ENCODE results near the gene DIPK1B. TPM values are rescaled to one million over a fixed set of nuclear protein-coding genes. Genes with fewer than 3 reads are reported as not detected.

Gene DIPK1B
- total and polyA plus RNA-seq, 10 of the 15 experiments (the other 5 are each of a cell fraction or from before 2014, with no cell fraction given) = 0.08 to 0.28 (median 0.13) TPM; not detected in 3

DNA sequence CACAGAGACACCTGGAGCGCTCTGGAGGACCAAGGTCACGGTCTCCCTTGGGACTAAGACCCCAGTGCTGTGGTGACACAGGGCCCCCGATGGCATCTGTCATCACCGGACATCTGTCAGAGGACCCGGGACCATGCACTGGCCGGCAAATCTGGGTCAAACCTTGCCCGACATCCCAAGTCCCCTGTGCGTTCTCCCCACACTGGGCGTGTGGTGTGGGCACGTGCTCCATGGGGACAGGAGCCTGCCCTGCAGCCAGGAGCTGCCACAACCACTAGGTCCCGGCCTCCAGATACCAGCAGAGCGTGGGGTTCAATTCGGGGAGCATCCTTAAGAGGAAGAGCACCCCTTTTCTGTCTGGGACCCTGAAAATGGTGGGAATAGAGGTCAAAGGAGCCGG lies 28.6 kb upstream of the DIPK1B start (continued):
- no peak for TF ChIP-seq PRDM15 (CRISPR knock-in tag; IDR thresholded peaks at IDR 0.05)

DNA sequence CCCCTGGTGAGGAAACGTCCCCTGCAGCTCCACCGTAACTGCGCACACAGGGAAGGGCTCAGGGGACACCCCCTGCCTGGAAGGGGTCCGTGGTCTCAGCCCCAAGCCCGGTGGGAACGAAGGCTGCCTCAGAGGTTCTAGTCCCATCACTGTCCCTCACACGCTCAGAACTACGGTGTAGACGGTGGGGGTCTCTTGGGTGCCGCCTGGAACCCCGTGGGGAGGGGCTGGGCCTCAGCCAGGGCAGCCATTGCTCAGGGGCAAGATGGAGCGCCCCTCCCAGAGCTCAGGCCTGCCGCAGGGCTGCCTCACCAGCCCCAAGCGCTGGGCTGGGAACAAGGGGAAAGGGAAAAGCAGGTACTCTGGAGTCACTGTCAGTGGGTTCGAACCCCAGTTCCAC lies 28.0 kb upstream of the DIPK1B start:
- DNase-seq (ENCODE audit: low read depth, low spot score) (no peak), ATAC-seq (no peak), FAIRE-seq (no peak)
- H3K79me2 ChIP-seq (ENCODE audit: control insufficient read depth, insufficient read depth, low read length) = peaks cover 7% of the 10 kb centered on the region
- SMC1A ChIA-PET (ENCODE audit: uncharacterized antibody, unreplicated experiment) = no interaction called here
- in situ Hi-C loops (cut with MboI) (no loop called here), intact Hi-C loops (cut with micrococcal nuclease; ENCODE audit: unreplicated experiment) (no loop called here)
- no TSS peak for BruUV-seq (replicated peaks)
- no peaks in the 10 kb centered on the region for H3K36me3 ChIP-seq (ENCODE audit: control insufficient read depth in 2 of 2, insufficient read depth in 2 of 2, low read length in 1 of 2)
- H3K4me1 ChIP-seq (ENCODE audit: control insufficient read depth, insufficient read depth, low read length) = peaks cover 16% of the 10 kb centered on the region
- POLR2A ChIA-PET = interaction anchor here (1.3 kb wide), 1 partner anchor 11 kb away, joined by 3 read pairs; no protein-coding TSS in a partner anchor
- TF ChIP-seq HDAC6 (IDR thresholded peaks at IDR 0.05; ENCODE audit: unreplicated experiment) = no peak
- TF ChIP-seq, protein P1, sequence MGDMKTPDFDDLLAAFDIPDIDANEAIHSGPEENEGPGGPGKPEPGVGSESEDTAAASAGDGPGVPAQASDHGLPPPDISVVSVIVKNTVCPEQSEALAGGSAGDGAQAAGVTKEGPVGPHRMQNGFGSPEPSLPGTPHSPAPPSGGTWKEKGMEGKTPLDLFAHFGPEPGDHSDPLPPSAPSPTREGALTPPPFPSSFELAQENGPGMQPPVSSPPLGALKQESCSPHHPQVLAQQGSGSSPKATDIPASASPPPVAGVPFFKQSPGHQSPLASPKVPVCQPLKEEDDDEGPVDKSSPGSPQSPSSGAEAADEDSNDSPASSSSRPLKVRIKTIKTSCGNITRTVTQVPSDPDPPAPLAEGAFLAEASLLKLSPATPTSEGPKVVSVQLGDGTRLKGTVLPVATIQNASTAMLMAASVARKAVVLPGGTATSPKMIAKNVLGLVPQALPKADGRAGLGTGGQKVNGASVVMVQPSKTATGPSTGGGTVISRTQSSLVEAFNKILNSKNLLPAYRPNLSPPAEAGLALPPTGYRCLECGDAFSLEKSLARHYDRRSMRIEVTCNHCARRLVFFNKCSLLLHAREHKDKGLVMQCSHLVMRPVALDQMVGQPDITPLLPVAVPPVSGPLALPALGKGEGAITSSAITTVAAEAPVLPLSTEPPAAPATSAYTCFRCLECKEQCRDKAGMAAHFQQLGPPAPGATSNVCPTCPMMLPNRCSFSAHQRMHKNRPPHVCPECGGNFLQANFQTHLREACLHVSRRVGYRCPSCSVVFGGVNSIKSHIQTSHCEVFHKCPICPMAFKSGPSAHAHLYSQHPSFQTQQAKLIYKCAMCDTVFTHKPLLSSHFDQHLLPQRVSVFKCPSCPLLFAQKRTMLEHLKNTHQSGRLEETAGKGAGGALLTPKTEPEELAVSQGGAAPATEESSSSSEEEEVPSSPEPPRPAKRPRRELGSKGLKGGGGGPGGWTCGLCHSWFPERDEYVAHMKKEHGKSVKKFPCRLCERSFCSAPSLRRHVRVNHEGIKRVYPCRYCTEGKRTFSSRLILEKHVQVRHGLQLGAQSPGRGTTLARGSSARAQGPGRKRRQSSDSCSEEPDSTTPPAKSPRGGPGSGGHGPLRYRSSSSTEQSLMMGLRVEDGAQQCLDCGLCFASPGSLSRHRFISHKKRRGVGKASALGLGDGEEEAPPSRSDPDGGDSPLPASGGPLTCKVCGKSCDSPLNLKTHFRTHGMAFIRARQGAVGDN (IDR thresholded peaks at IDR 0.05) = no peak
- no peak overlapping the region for H2AFZ ChIP-seq (ENCODE audit: control insufficient read depth, low read depth, low read length)
- no peaks in the 10 kb centered on the region for H3K9me3 ChIP-seq (replicated peaks; ENCODE audit: control insufficient read depth, insufficient read depth, low read length)
- no peaks in the 10 kb centered on the region for H3K27me3 ChIP-seq (replicated peaks in 1 of 2; ENCODE audit: control insufficient read depth in 2 of 2, insufficient read depth in 2 of 2, low read length in 1 of 2)
- no peaks in the 10 kb centered on the region; the same call in none of the 2 replicates for H4K20me1 ChIP-seq (ENCODE audit: control insufficient read depth, insufficient read depth)
- CTCF ChIA-PET = interaction anchor here (3.0 kb wide), 1 partner anchor 12 kb away, joined by 13 read pairs; no protein-coding TSS in a partner anchor
- H3K4me2 ChIP-seq (ENCODE audit: control insufficient read depth, insufficient read depth) = no peak overlapping the region
- no peak overlapping the region for H3K4me3 ChIP-seq
- no peak overlapping the region for H3K9ac ChIP-seq (ENCODE audit: control insufficient read depth, insufficient read depth, low read length)
- H3K27ac ChIP-seq (ENCODE audit: control insufficient read depth, insufficient read depth) = no peak overlapping the region
- RAD21 ChIA-PET (ENCODE audit: unreplicated experiment) = no interaction called here
- WGBS (ENCODE audit: insufficient coverage, insufficient replicate concordance, low lambda C conversion rate, missing lambda C conversion rate) = 84% methylated on average over 14 of the region's 15 CpGs

All from GM12878 (cell line).